ENCODE results near the gene OR51A7.

The OR51A7 gene

DNA sequence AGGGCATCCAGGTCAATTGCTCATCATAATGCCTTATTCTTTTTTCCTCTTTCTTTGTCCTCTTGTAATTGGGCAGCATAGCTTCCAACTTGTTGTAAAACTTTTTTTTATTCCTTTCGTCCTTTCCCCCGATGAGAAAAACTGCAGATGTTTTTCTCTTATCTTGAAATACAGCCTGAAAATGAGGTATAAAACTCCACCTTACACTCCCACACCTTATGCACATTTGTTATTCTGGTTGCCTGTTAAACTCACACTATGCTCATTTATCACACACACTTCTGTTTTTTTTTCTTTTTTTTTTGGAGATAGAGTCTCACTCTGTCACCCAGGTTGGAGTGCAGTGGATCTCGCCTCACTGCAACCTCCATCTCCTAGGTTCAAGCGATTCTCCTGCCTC is 53.8 kb downstream of the OR51A7 start:
- DNase-seq (ENCODE audit: low read depth) = no peak

Measured in fibroblast of gingiva (primary cell).